ENCODE data around the gene PMF1. TPM values are rescaled to one million over a fixed set of nuclear protein-coding genes. Genes with fewer than 3 reads are reported as not detected.

PMF1 gene
- total RNA-seq, 1 donor from 2014 or later = 83.3 TPM

- Mint-ChIP-seq H3K9me3 (no peaks in the 10 kb centered on the region), H3K36me3 (ENCODE audit: low read depth) (peaks cover 8% of the 10 kb centered on the region), H3K4me1 (no peaks in the 10 kb centered on the region), H3K4me3 (no peak overlapping the region), H3K27me3 (ENCODE audit: low read depth) (no peaks in the 10 kb centered on the region), H3K27ac (ENCODE audit: unreplicated experiment) (no peak overlapping the region)
- no peak for DNase-seq (ENCODE audit: low read depth, low spot score)
- TF ChIP-seq, protein P1, sequence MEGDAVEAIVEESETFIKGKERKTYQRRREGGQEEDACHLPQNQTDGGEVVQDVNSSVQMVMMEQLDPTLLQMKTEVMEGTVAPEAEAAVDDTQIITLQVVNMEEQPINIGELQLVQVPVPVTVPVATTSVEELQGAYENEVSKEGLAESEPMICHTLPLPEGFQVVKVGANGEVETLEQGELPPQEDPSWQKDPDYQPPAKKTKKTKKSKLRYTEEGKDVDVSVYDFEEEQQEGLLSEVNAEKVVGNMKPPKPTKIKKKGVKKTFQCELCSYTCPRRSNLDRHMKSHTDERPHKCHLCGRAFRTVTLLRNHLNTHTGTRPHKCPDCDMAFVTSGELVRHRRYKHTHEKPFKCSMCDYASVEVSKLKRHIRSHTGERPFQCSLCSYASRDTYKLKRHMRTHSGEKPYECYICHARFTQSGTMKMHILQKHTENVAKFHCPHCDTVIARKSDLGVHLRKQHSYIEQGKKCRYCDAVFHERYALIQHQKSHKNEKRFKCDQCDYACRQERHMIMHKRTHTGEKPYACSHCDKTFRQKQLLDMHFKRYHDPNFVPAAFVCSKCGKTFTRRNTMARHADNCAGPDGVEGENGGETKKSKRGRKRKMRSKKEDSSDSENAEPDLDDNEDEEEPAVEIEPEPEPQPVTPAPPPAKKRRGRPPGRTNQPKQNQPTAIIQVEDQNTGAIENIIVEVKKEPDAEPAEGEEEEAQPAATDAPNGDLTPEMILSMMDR (conservative IDR thresholded peaks at IDR 0.05) = no peak
Measured at GRCh38 chr1:156233426-156234127, 20.8 kb downstream of the PMF1 start.

- Mint-ChIP-seq H3K27ac (ENCODE audit: unreplicated experiment) (no peak overlapping the region), H3K27me3 (ENCODE audit: low read depth) (peaks cover 2% of the 10 kb centered on the region), H3K4me1 (no peaks in the 10 kb centered on the region), H3K4me3 (no peak overlapping the region), H3K36me3 (ENCODE audit: low read depth) (peaks cover 11% of the 10 kb centered on the region), H3K9me3 (no peaks in the 10 kb centered on the region)
- TF ChIP-seq, protein P1 (conservative IDR thresholded peaks at IDR 0.05) = no peak
- DNase-seq (ENCODE audit: low read depth, low spot score) = no peak
Measured at GRCh38 chr1:156236164-156236563, 23.4 kb downstream of the PMF1 start.

DNA sequence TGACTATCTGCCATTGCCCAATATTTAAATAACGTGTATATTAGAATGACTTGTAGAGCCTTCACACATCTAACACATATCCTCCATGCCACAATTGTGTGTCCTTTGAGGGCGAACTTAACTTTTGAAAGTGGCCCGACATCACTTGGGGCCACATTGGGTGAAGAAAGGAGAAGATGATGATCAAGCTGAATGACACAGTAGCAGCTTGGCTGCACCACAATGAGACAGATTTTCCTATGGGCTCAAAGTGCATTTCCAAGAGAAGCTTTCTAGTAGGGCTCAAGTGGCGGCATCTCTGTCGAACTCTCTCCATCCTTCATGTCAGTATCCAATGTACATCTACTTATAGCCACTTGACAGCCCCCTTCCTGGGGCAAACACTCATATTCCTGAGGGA is 25.4 kb downstream of the PMF1 start:
- H3K4me1 Mint-ChIP-seq = no peaks in the 10 kb centered on the region
- H3K4me3 Mint-ChIP-seq = no peak overlapping the region
- peaks cover 4% of the 10 kb centered on the region for H3K27me3 Mint-ChIP-seq (ENCODE audit: low read depth)
- no peaks in the 10 kb centered on the region for H3K9me3 Mint-ChIP-seq
- H3K27ac Mint-ChIP-seq (ENCODE audit: unreplicated experiment) = no peak overlapping the region
- no peak for DNase-seq (ENCODE audit: low read depth, low spot score)
- TF ChIP-seq, protein P1 (conservative IDR thresholded peaks at IDR 0.05) = no peak
- peaks cover 11% of the 10 kb centered on the region for H3K36me3 Mint-ChIP-seq (ENCODE audit: low read depth)

DNA sequence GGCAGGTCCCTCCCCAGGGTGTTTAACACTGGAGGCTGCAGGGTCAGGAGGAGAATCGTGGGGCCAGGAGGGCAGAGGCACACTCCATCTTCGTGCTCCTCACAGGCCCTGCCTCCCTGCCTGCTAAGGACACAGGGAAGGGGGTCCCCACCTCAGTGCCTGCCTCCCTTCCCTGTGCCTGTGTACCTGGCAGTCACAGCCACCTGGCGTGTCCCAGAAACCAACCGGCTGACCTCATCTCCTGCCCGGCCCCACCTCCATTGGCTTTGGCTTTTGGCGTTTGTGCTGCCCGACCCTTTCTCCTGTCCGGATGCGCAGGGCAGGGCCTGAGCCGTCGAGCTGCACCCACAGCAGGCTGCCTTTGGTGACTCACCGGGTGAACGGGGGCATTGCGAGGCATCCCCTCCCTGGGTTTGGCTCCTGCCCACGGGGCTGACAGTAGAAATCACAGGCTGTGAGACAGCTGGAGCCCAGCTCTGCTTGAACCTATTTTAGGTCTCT is 28.6 kb downstream of the PMF1 start:
- H3K27ac Mint-ChIP-seq (ENCODE audit: unreplicated experiment) = no peak overlapping the region

GRCh38 chr1:156241926-156242325 is 29.1 kb downstream of the PMF1 start, which contains the start of gene BGLAP:
BGLAP (plus strand) TSS chr1:156242184; CDS start chr1:156242232, 48 bp downstream.
- TF ChIP-seq, protein P1 (conservative IDR thresholded peaks at IDR 0.05) = no peak
- Mint-ChIP-seq H3K27ac (ENCODE audit: unreplicated experiment) (peak within 1 kb of the TSS; percentile 67), H3K9me3 (no peaks in the 10 kb centered on the region), H3K36me3 (ENCODE audit: low read depth) (peaks cover 6% of the 10 kb centered on the region), H3K4me3 (peak within 1 kb of the TSS; percentile 66), H3K4me1 (peaks cover 5% of the 10 kb centered on the region), H3K27me3 (ENCODE audit: low read depth) (peaks cover 19% of the 10 kb centered on the region)
- DNase-seq (ENCODE audit: low read depth, low spot score) = no peak

More for the DNA sequence above, 28.6 kb downstream of the PMF1 start:
- Mint-ChIP-seq H3K36me3 (ENCODE audit: low read depth) (peaks cover 9% of the 10 kb centered on the region), H3K4me1 (peaks cover 5% of the 10 kb centered on the region), H3K27me3 (ENCODE audit: low read depth) (peaks cover 19% of the 10 kb centered on the region), H3K9me3 (no peaks in the 10 kb centered on the region), H3K4me3 (peak overlapping the region; percentile 9)
- DNase-seq (ENCODE audit: low read depth, low spot score) = no peak
- TF ChIP-seq, protein P1 (conservative IDR thresholded peaks at IDR 0.05) = no peak

Data from neural crest cell (in vitro differentiated cells).